A375 (cell line): ENCODE measurements around the gene RIN3. TPM values are rescaled to one million over a fixed set of nuclear protein-coding genes. Genes with fewer than 3 reads are reported as not detected.

Source experiments
- total RNA-seq: library from RNA; depleted of rRNA; stranded (reverse); fragments of >200 nt; shearing (Covaris generic); gene quantifications from 2 replicates; pipeline ENCODE4 v1.2.3, GENCODE V29; 2014; rRNA removed

The RIN3 gene
- 3.7 and 6.7 TPM in 2 replicates for total RNA-seq

GRCh38 chr14:92513204-92513965 lies at the start of gene RIN3:
Gene RIN3 (plus strand): TSS chr14:92513781. CDS start chr14:92513933, 152 bp downstream.

Other genes starting within 250 kb of the RIN3 start
- not detected in 2 replicates for gene SLC24A4, start 190.6 kb upstream of the RIN3 start, total RNA-seq
- gene LGMN, start 234.8 kb downstream of the RIN3 start, total RNA-seq: 14.0 and 14.6 TPM in 2 replicates